ENCODE measurements around the gene PRSS2. TPM values are rescaled to one million over a fixed set of nuclear protein-coding genes. Genes with fewer than 3 reads are reported as not detected.

The PRSS2 gene
- total RNA-seq (not detected in 2 replicates), polyA plus RNA-seq (0.13 and 0.25 TPM in 2 replicates), polyA minus RNA-seq (0.70 TPM in 1 of 2 replicates, not detected in the other), Bru-seq, nascent RNA (not detected), BruChase-seq, experiment 1, labeled RNA remaining after a 6-hour chase (not detected), BruChase-seq, experiment 2, labeled RNA remaining after a 2-hour chase (not detected)
- polyA plus RNA-seq (2011; cell fraction: cytosol; rRNA removed) = 0.10 TPM in 1 of 2 replicates, not detected in the other
- polyA plus RNA-seq (2011; cell fraction: nucleus; rRNA removed) = not detected in 2 replicates
- polyA plus RNA-seq (2012) = not detected in 2 replicates
- not detected for polyA minus RNA-seq (2011; cell fraction: cytosol; rRNA and poly(A)+ RNA removed)
- not detected in 2 replicates for polyA minus RNA-seq (2011; cell fraction: nucleus; rRNA and poly(A)+ RNA removed)
- long read RNA-seq = 0 reads

DNA sequence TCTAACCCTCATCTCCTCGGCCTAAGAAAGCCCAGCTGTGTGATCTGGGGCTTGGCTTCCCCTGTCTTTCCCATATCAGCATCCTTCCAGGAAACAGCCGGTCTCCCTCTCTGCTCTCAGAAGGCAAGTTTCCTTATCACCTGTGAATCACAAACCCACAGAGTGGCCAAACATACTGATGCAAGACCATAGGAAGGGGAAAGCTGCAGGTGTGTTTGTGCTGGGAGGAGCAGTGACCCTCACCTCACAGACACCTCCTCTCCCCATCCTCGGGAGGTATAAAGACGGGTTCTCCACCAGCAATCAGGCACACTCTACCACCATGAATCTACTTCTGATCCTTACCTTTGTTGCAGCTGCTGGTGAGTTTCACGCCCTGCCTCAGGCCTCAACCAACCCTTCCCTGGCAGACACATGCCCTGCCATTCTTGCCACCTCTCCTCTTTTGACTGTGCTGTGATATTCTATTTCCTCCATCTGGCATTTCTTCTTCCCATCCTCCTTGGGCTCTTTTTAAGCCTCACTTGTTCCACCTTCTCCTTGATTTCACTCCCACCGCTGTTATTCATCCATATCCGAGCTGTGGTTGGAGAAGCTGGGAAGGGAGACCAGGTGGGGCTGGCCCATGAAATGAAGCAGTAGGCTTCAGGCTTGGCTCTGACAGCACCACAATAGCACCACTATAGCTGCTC lies at the start of gene PRSS2:
PRSS2 (plus strand) TSS at position 310 of the 692 bp plus-strand sequence; CDS start at position 323, 13 bp downstream.
- TF ChIP-seq MYC (IDR thresholded peaks at IDR 0.05; ENCODE audit: low read depth, low read length) (no peak), GATA2 (IDR thresholded peaks at IDR 0.05; ENCODE audit: insufficient read depth, insufficient read length, low read depth, low read length) (no peak), EZH2 (IDR thresholded peaks at IDR 0.05; ENCODE audit: borderline replicate concordance, low read depth, low read length, severe bottlenecking) (no peak), JUN (IDR thresholded peaks at IDR 0.05; ENCODE audit: borderline replicate concordance, insufficient read depth, insufficient read length, low read depth) (no peak), POLR2AphosphoS5 (IDR thresholded peaks at IDR 0.05; ENCODE audit: insufficient read depth, low read depth, low read length) (no peak), FOS (IDR thresholded peaks at IDR 0.05; ENCODE audit: borderline replicate concordance, insufficient read depth, low read length) (no peak), POLR2A (IDR thresholded peaks at IDR 0.05; ENCODE audit: low read depth, low read length) (no peak)
- TF ChIP-seq, protein P1, sequence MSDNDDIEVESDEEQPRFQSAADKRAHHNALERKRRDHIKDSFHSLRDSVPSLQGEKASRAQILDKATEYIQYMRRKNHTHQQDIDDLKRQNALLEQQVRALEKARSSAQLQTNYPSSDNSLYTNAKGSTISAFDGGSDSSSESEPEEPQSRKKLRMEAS (IDR thresholded peaks at IDR 0.05; ENCODE audit: insufficient read depth, insufficient read length) = no peak
- TF ChIP-seq, protein P2, sequence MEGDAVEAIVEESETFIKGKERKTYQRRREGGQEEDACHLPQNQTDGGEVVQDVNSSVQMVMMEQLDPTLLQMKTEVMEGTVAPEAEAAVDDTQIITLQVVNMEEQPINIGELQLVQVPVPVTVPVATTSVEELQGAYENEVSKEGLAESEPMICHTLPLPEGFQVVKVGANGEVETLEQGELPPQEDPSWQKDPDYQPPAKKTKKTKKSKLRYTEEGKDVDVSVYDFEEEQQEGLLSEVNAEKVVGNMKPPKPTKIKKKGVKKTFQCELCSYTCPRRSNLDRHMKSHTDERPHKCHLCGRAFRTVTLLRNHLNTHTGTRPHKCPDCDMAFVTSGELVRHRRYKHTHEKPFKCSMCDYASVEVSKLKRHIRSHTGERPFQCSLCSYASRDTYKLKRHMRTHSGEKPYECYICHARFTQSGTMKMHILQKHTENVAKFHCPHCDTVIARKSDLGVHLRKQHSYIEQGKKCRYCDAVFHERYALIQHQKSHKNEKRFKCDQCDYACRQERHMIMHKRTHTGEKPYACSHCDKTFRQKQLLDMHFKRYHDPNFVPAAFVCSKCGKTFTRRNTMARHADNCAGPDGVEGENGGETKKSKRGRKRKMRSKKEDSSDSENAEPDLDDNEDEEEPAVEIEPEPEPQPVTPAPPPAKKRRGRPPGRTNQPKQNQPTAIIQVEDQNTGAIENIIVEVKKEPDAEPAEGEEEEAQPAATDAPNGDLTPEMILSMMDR (IDR thresholded peaks at IDR 0.05; ENCODE audit: extremely low read depth in 1 of 2, insufficient read depth in 1 of 2, low read depth in 1 of 2, low read length in 2 of 2) = no peak
- Histone ChIP-seq H2AFZ (ENCODE audit: low read depth, low read length) (no peak within 1 kb of the TSS), H3K9me1 (replicated peaks; ENCODE audit: control insufficient read depth, extremely low read depth, insufficient read depth, low read length) (no peaks in the 10 kb centered on the region), H3K27ac (ENCODE audit: insufficient read depth, low read depth, low read length) (no peak within 1 kb of the TSS), H3K27me3 (ENCODE audit: control insufficient read depth in 2 of 2, insufficient read depth in 2 of 2, low read length in 2 of 2) (peaks cover 11 to 31% of the 10 kb centered on the region in 2 experiments), H3K9me3 (replicated peaks; ENCODE audit: control insufficient read depth, insufficient read depth, low read length) (no peaks in the 10 kb centered on the region), H3K4me3 (replicated peaks in 1 of 3; ENCODE audit: insufficient read depth in 1 of 3, low read depth in 1 of 3, low read length in 3 of 3) (no peak within 1 kb of the TSS), H3K36me3 (ENCODE audit: control insufficient read depth in 2 of 2, extremely low read depth in 1 of 2, insufficient read depth in 2 of 2, low read length in 2 of 2) (no peaks in the 10 kb centered on the region), H3K79me2 (ENCODE audit: control insufficient read depth, insufficient read depth, low read length) (no peaks in the 10 kb centered on the region), H4K20me1 (replicated peaks; ENCODE audit: control insufficient read depth, extremely low read depth, insufficient read depth, low read length) (no peaks in the 10 kb centered on the region), H3K4me1 (ENCODE audit: control insufficient read depth, extremely low read depth, insufficient read depth, low read length) (peaks cover 4% of the 10 kb centered on the region), H3K4me2 (ENCODE audit: insufficient read depth, low read length) (no peak within 1 kb of the TSS), H3K9ac (replicated peaks; ENCODE audit: extremely low read depth, insufficient read depth, low read length) (no peak within 1 kb of the TSS)
- no peak for FAIRE-seq
- no TSS peak for BruUV-seq (replicated peaks)
- DNase-seq (ENCODE audit: low read depth, low spot score) = no peak
- ChIA-PET CTCF (interaction anchor here (0.9 to 3.2 kb wide), 5 partner anchors 12 to 183 kb away, joined by 3 to 18 read pairs (median 4); no protein-coding TSS in a partner anchor), POLR2A (interaction anchor here (0.8 kb wide), 1 partner anchor 57 kb away, joined by 3 read pairs; no protein-coding TSS in a partner anchor)
- intact Hi-C loops (cut with micrococcal nuclease) = no loop called here
- dilution Hi-C loops (cut with MboI; ENCODE audit: extremely low pct_ligation_motif_present, low sequenced_read_pairs) = no loop called here
